Hippocampal formation (tissue), 2 donors: ENCODE data around the gene AASS.

Experiments
- DNase-seq, 2 donors: peaks; one replicate each; lab custom pipeline; 2025; lab: John Stamatoyannopoulos, UW

Gene AASS

GRCh38 chr7:122118757-122119156 lies 25.3 kb downstream of the AASS start:
- no peak for DNase-seq

- DNase-seq, result no peak
Measured at GRCh38 chr7:122103064-122103463, 41.0 kb downstream of the AASS start.

GRCh38 chr7:122100021-122100420 lies 44.0 kb downstream of the AASS start:
- no peak for DNase-seq

GRCh38 chr7:122095642-122096041 lies 48.4 kb downstream of the AASS start:
- no peak for DNase-seq

- no peak for DNase-seq
Measured at GRCh38 chr7:122094549-122094948, 49.5 kb downstream of the AASS start.

GRCh38 chr7:122092964-122093797 lies 50.9 kb downstream of the AASS start:
- DNase-seq, result peak; percentile 13 to 24

- DNase-seq, result no peak
Measured at GRCh38 chr7:122082670-122083069, 61.4 kb downstream of the AASS start.

GRCh38 chr7:122082160-122082559 lies 61.9 kb downstream of the AASS start:
- DNase-seq, result no peak

- no peak for DNase-seq
Measured at GRCh38 chr7:122073635-122074034, 70.4 kb downstream of the AASS start.

- DNase-seq, result no peak
Measured at GRCh38 chr7:122072924-122073599, 71.0 kb downstream of the AASS start.

GRCh38 chr7:122072272-122072671 lies 71.8 kb downstream of the AASS start:
- DNase-seq, result no peak

- no peak for DNase-seq
Measured at GRCh38 chr7:122070834-122071233, 73.2 kb downstream of the AASS start.

GRCh38 chr7:122070062-122070461 lies 74.0 kb downstream of the AASS start:
- DNase-seq, result no peak

- DNase-seq, result no peak
Measured at GRCh38 chr7:122068999-122069398, 75.0 kb downstream of the AASS start.

- DNase-seq, result no peak
Measured at GRCh38 chr7:122068046-122068445, 76.0 kb downstream of the AASS start.

GRCh38 chr7:122067077-122067476 lies 77.0 kb downstream of the AASS start:
- no peak for DNase-seq

GRCh38 chr7:122064971-122065370 lies 79.1 kb downstream of the AASS start:
- DNase-seq, result no peak

- DNase-seq, result no peak
Measured at GRCh38 chr7:122063146-122063545, 80.9 kb downstream of the AASS start.

GRCh38 chr7:122059542-122059941 lies 84.5 kb downstream of the AASS start:
- DNase-seq, result no peak

GRCh38 chr7:122056977-122057376 lies 87.1 kb downstream of the AASS start:
- DNase-seq, result no peak

GRCh38 chr7:122055073-122055472 lies 89.0 kb downstream of the AASS start:
- DNase-seq, result no peak

GRCh38 chr7:122054393-122054792 lies 89.7 kb downstream of the AASS start:
- DNase-seq, result no peak

- no peak for DNase-seq
Measured at GRCh38 chr7:122046402-122046801, 97.6 kb downstream of the AASS start.
